K562 (cell line): Measurements from ENCODE around the gene OBSCN. TPM values are rescaled to one million over a fixed set of nuclear protein-coding genes. Genes with fewer than 3 reads are reported as not detected.

Source experiments
- ATAC-seq: fragments of 200-7000 bp; cut with Tn5 transposase; 3 replicates; pipeline ENCODE4 v1.9.1; 2020; ENCODE audit warnings: moderate library complexity
- BruUV-seq: library from RNA; stranded (reverse); fragments of 400-500 nt; replicated peaks from 2 replicates; lab custom pipeline; 2021; lab: Mats Ljungman, UMichigan
- CTCF ChIA-PET: fragments of 300-600 bp; formaldehyde crosslinking; extraction: SDS; loops from one replicate; lab custom pipeline; 2021; ENCODE audit warnings: low intra/inter-chr PET ratio; lab: Yijun Ruan, JAX
- POLR2A ChIA-PET: fragments of 300-600, 350-650 bp; sonication (Branson Sonifier 250); formaldehyde crosslinking; extraction: SDS; loops from one replicate; lab custom pipeline; 2021; ENCODE audit warnings: antibody characterized with exemption, inconsistent platforms; lab: Yijun Ruan, JAX
- DNase-seq, 4 experiments: peaks; one replicate each; pipeline versions ENCODE4 v3.0.0 to v3.0.0-alpha.2; 2011 to 2018; ENCODE audit warnings: low spot score in 3 of 4, mixed read lengths in 3 of 4; ENCODE audit errors: extremely low read depth in 1 of 4
- FAIRE-seq: peaks from 2 replicates; lab custom pipeline; 2011; peaks lifted over from hg19 to GRCh38; lab: Jason Lieb, UNC
- H2AFZ ChIP-seq: 2 replicates; pipeline ENCODE4 v1.6.0; 2011; ENCODE audit warnings: low read depth, low read length, control low read depth, inconsistent platforms
- H3K27ac ChIP-seq: fragments of 200-600 bp; 3 replicates; pipeline ENCODE4 v1.8.0; 2011; ENCODE audit warnings: low read depth, mild to moderate bottlenecking, control low read depth, inconsistent platforms, low read length, moderate library complexity, mixed read lengths; ENCODE audit errors: extremely low read depth
- H3K27me3 ChIP-seq, 2 experiments: fragments of 300-600 bp in 1 of 2; 2 replicates in 1 of 2; 3 replicates in 1 of 2; pipeline versions ENCODE4 v1.6.0 to v1.8.0; 2011; ENCODE audit warnings: inconsistent platforms in 2 of 2, low read length in 2 of 2, mild to moderate bottlenecking in 1 of 2, mixed read lengths in 1 of 2, moderate library complexity in 1 of 2; ENCODE audit not compliant: control insufficient read depth in 2 of 2, insufficient read depth in 2 of 2
- H3K36me3 ChIP-seq: fragments of 300-600 bp; 3 replicates; pipeline ENCODE4 v1.8.0; 2011; ENCODE audit warnings: mild to moderate bottlenecking, low read length, inconsistent platforms; ENCODE audit not compliant: control insufficient read depth, insufficient read depth
- H3K4me1 ChIP-seq, 2 experiments: fragments of 200-600 bp in 1 of 2; replicated peaks in 1 of 2; 2 replicates in 1 of 2; 3 replicates in 1 of 2; pipeline versions ENCODE4 v1.5.1 to v1.8.0; 2011; ENCODE audit warnings: inconsistent platforms in 2 of 2, low read length in 2 of 2, mild to moderate bottlenecking in 1 of 2, mixed read lengths in 1 of 2, moderate library complexity in 1 of 2; ENCODE audit not compliant: control insufficient read depth in 2 of 2, insufficient read depth in 2 of 2
- H3K4me2 ChIP-seq: 2 replicates; pipeline ENCODE4 v1.6.1; 2011; ENCODE audit warnings: low read length, control low read depth, inconsistent platforms, mixed read lengths; ENCODE audit not compliant: insufficient read depth
- H3K4me3 ChIP-seq: fragments of 200-600 bp; sonication (generic), shearing (Covaris generic); 2 replicates; pipeline ENCODE4 v1.5.1; 2016; ENCODE audit warnings: control low read depth, inconsistent platforms
- H3K79me2 ChIP-seq: fragments of 200-600 bp; 3 replicates; pipeline ENCODE4 v1.8.0; 2011; ENCODE audit warnings: low read length, inconsistent platforms; ENCODE audit not compliant: control insufficient read depth, insufficient read depth
- H3K9ac ChIP-seq, 2 experiments: 2 replicates each; pipeline versions ENCODE4 v1.6.0 to v1.6.1; 2011; ENCODE audit warnings: low read depth in 2 of 2, low read length in 2 of 2, control low read depth in 1 of 2, inconsistent platforms in 1 of 2, mild to moderate bottlenecking in 1 of 2, mixed read lengths in 1 of 2; ENCODE audit not compliant: insufficient read depth in 1 of 2
- H3K9me1 ChIP-seq: one replicate; pipeline ENCODE4 v1.6.0; 2011; ENCODE audit warnings: inconsistent platforms, mild to moderate bottlenecking, low read length, moderate library complexity; ENCODE audit not compliant: control insufficient read depth, insufficient read depth
- H3K9me3 ChIP-seq: replicated peaks from 2 replicates; pipeline ENCODE4 v1.5.1; 2011; ENCODE audit warnings: low read depth, low read length, inconsistent platforms; ENCODE audit not compliant: control insufficient read depth, insufficient read depth
- H4K20me1 ChIP-seq: replicated peaks from 2 replicates; pipeline ENCODE4 v1.6.1; 2011; ENCODE audit warnings: low read length, inconsistent platforms, mixed read lengths; ENCODE audit not compliant: control insufficient read depth, insufficient read depth
- CTBP1 ChIP-seq: fragments of 450-650 bp; IDR thresholded peaks from 2 replicates; pipeline ENCODE4 v1.6.1; 2016; ENCODE audit warnings: borderline replicate concordance
- CUX1 ChIP-seq: fragments of 200-800 bp; sonication (Bioruptor generic); IDR thresholded peaks from 2 replicates; pipeline ENCODE4 v1.6.1; 2016; ENCODE audit warnings: missing genetic modification characterization, missing compliant biosample characterization
- MEF2D ChIP-seq: conservative IDR thresholded peaks from 2 replicates; pipeline ENCODE4 v1.6.1; 2016; ENCODE audit warnings: low read depth, missing genetic modification characterization, missing compliant biosample characterization
- SRSF9 ChIP-seq: fragments of 200-400 bp; formaldehyde crosslinking; IDR thresholded peaks from 2 replicates; pipeline ENCODE4 v1.6.1; 2017; ENCODE audit warnings: low read depth, low read length, borderline replicate concordance
- ZNF133 ChIP-seq: fragments of 250-450 bp; sonication (Bioruptor Pico); IDR thresholded peaks from 2 replicates; pipeline ENCODE4 v1.4.0; 2020; ENCODE audit warnings: mild to moderate bottlenecking
- ZNF232 ChIP-seq: sonication (generic); formaldehyde crosslinking; IDR thresholded peaks from 2 replicates; pipeline ENCODE4 v1.8.0; 2022; ENCODE audit warnings: mild to moderate bottlenecking, missing genetic modification reagents
- ZNF592 ChIP-seq: fragments of 450-650 bp; IDR thresholded peaks from 2 replicates; pipeline ENCODE4 v1.6.1; 2017; ENCODE audit warnings: antibody characterized with exemption, mild to moderate bottlenecking
- ZNF77 ChIP-seq: fragments of 250-450 bp; sonication (Bioruptor Pico); IDR thresholded peaks from 2 replicates; pipeline ENCODE4 v1.5.0; 2020
- WGBS: fragments of 100-300 bp; shearing (Covaris generic); methylation state at CpG from one replicate; pipeline ENCODE4 v1.1.6; 2016; ENCODE audit warnings: low coverage, mixed read lengths; ENCODE audit not compliant: insufficient coverage; ENCODE audit errors: missing lambda C conversion rate; 5-methylcytosine and 5-hydroxymethylcytosine counted together
- in situ Hi-C: fragments of 300-500 bp; cut with MboI; formaldehyde crosslinking; loops from 4 replicates; pipeline ENCODE4 v1.15.0; 2018; ENCODE audit warnings: inconsistent platforms, mixed read lengths
- intact Hi-C: fragments of 100-400 bp; cut with micrococcal nuclease; formaldehyde crosslinking; loops from 2 replicates; pipeline ENCODE4 v1.14.2; 2022
- polyA plus RNA-seq, 8 experiments: library from polyadenylated mRNA; depleted of rRNA in 4 of 8; stranded (reverse) in 5 of 8; unstranded in 3 of 8; fragments of >200 nt; fragmentation: Nextera tagmentation in 2 of 8; fragmentation: Illumina TruSeq in 1 of 8; extraction: Ambion mirVana in 2 of 8; extraction: Trizol in 1 of 8; gene quantifications; 2 replicates each; pipeline versions ENCODE4 v1.2.1 to v1.2.3, GENCODE V29; 2011 to 2014; ENCODE audit warnings: inconsistent platforms in 1 of 8, missing spikeins in 1 of 8
- total RNA-seq, 7 experiments: library from RNA; depleted of rRNA in 6 of 7; stranded (reverse); fragments of >200 nt in 6 of 7; fragmentation: Illumina TruSeq in 2 of 7; extraction: Trizol in 2 of 7; gene quantifications; 2 replicates each; pipeline versions ENCODE4 v1.2.1 to v1.2.3, GENCODE V29; 2011 to 2021; ENCODE audit warnings: low replicate concordance in 1 of 7
- TF ChIP-seq, protein P1 (sequence below): fragments of 250-450 bp; sonication (Bioruptor Pico); IDR thresholded peaks from 2 replicates; pipeline ENCODE4 v1.9.0; 2021; ENCODE audit warnings: mild to moderate bottlenecking
- TF ChIP-seq, protein P2 (sequence below): fragments of 450-650 bp; IDR thresholded peaks from 2 replicates; pipeline ENCODE4 v1.6.1; 2016; ENCODE audit warnings: antibody characterized with exemption

OBSCN gene
- total and polyA plus RNA-seq, 9 of the 15 experiments (the other 6 are each of a cell fraction or from before 2014, with no cell fraction given), result 0.18 to 19.7 (median 3.6) TPM

GRCh38 chr1:228307218-228308023, 99.6 kb downstream of the OBSCN start:
- intact Hi-C loops, result no loop called here
- Histone ChIP-seq H3K9ac (no peak overlapping the region), H2AFZ (no peak overlapping the region), H3K27me3 (peaks cover 18 to 58% of the 10 kb centered on the region in 2 experiments; a peak in 4 of 5 replicates), H3K9me1 (no peaks in the 10 kb centered on the region), H4K20me1 (no peaks in the 10 kb centered on the region), H3K36me3 (no peaks in the 10 kb centered on the region), H3K79me2 (no peaks in the 10 kb centered on the region), H3K4me3 (no peak overlapping the region), H3K4me1 (peaks cover 0 to 11% of the 10 kb centered on the region in 2 experiments; a peak in 1 of 5 replicates), H3K27ac (no peak overlapping the region), H3K9me3 (peaks cover 4% of the 10 kb centered on the region; the same call in 1 of the 2 replicates), H3K4me2 (no peak overlapping the region)
- 3% methylated on average over 22 of the region's 22 CpGs for WGBS
- FAIRE-seq (no peak), DNase-seq (no peak), ATAC-seq (no peak)
- in situ Hi-C loops, result no loop called here
- BruUV-seq, result no TSS peak
- POLR2A ChIA-PET, result interaction anchor here (0.6 to 1.5 kb wide), 3 partner anchors 63 to 402 kb away, joined by 3 to 4 read pairs (median 3); no protein-coding TSS in a partner anchor
- CTCF ChIA-PET, result no interaction called here
- TF ChIP-seq CTBP1, result no peak
- no peak for TF ChIP-seq ZNF592
- TF ChIP-seq, protein P1, sequence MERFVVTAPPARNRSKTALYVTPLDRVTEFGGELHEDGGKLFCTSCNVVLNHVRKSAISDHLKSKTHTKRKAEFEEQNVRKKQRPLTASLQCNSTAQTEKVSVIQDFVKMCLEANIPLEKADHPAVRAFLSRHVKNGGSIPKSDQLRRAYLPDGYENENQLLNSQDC (CRISPR knock-in tag), result no peak
- TF ChIP-seq ZNF133 (CRISPR knock-in tag), result no peak
- no peak for TF ChIP-seq SRSF9
- no peak for TF ChIP-seq MEF2D
- TF ChIP-seq, protein P2, sequence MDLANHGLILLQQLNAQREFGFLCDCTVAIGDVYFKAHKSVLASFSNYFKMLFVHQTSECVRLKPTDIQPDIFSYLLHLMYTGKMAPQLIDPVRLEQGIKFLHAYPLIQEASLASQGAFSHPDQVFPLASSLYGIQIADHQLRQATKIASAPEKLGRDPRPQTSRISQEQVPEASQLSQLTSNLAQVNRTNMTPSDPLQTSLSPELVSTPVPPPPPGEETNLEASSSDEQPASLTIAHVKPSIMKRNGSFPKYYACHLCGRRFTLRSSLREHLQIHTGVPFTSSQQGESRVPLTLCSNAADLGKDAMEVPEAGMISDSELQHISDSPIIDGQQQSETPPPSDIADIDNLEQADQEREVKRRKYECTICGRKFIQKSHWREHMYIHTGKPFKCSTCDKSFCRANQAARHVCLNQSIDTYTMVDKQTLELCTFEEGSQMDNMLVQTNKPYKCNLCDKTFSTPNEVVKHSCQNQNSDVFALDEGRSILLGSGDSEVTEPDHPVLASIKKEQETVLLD, result no peak
- TF ChIP-seq ZNF232 (CRISPR knock-in tag), result no peak
- TF ChIP-seq CUX1 (CRISPR knock-in tag), result no peak
- TF ChIP-seq ZNF77 (CRISPR knock-in tag), result no peak
